CD14-positive monocyte (primary cell): ENCODE measurements around the gene DYRK3. TPM values are rescaled to one million over a fixed set of nuclear protein-coding genes. Genes with fewer than 3 reads are reported as not detected.
A peak's percentile ranks its signal among the peaks of the same experiment; 100 is the strongest.

ENCODE experiments used
- DNase-seq, 3 donors: peaks; one replicate each; pipeline ENCODE4 v3.0.0-alpha.2; 2011 to 2022
- H2AFZ ChIP-seq: 2 replicates; pipeline ENCODE4 v1.6.0; 2012; ENCODE audit warnings: mild to moderate bottlenecking, low read depth, low read length, inconsistent platforms; ENCODE audit not compliant: insufficient read depth, poor library complexity, severe bottlenecking
- H3K27ac ChIP-seq, 2 donors: 1 replicate in 1 of 2; 2 replicates in 1 of 2; pipeline ENCODE4 v1.5.1; 2012 to 2013; ENCODE audit warnings: low read length in 2 of 2, control low read depth in 1 of 2, inconsistent platforms in 1 of 2, low read depth in 1 of 2, mild to moderate bottlenecking in 1 of 2
- H3K27me3 ChIP-seq, 2 donors: one replicate each; pipeline versions ENCODE4 v1.6.0 to v1.6.1; 2011 to 2013; ENCODE audit warnings: low read length in 2 of 2; ENCODE audit not compliant: control insufficient read depth in 2 of 2, insufficient read depth in 2 of 2
- H3K36me3 ChIP-seq, 2 donors: replicated peaks in 1 of 2; 1 replicate in 1 of 2; 2 replicates in 1 of 2; pipeline versions ENCODE4 v1.5.1 to v1.6.1; 2012 to 2013; ENCODE audit warnings: low read length in 2 of 2, control low read depth in 1 of 2, inconsistent platforms in 1 of 2, mild to moderate bottlenecking in 1 of 2; ENCODE audit not compliant: insufficient read depth in 2 of 2, control insufficient read depth in 1 of 2
- H3K4me1 ChIP-seq, 2 donors: 1 replicate in 1 of 2; 2 replicates in 1 of 2; pipeline versions ENCODE4 v1.5.1 to v1.6.1; 2012 to 2013; ENCODE audit warnings: low read length in 2 of 2, control low read depth in 1 of 2, inconsistent platforms in 1 of 2, mild to moderate bottlenecking in 1 of 2, moderate library complexity in 1 of 2; ENCODE audit not compliant: insufficient read depth in 2 of 2, control insufficient read depth in 1 of 2
- H3K4me2 ChIP-seq: replicated peaks from 2 replicates; pipeline ENCODE3; 2012; ENCODE audit warnings: low read length, moderate library complexity, mild to moderate bottlenecking; ENCODE audit not compliant: poor library complexity, severe bottlenecking; ENCODE audit errors: extremely low read depth
- H3K4me3 ChIP-seq, 3 experiments: fragments of 200-600 bp in 1 of 3; sonication (generic) in 1 of 3; replicated peaks in 1 of 3; 1 replicate in 2 of 3; 2 replicates in 1 of 3; pipeline ENCODE4 v1.5.1; 2011 to 2013; ENCODE audit warnings: low read length in 3 of 3, mild to moderate bottlenecking in 3 of 3, control low read depth in 2 of 3, low read depth in 2 of 3, inconsistent platforms in 1 of 3, moderate library complexity in 1 of 3
- H3K79me2 ChIP-seq: 2 replicates; pipeline ENCODE4 v1.6.0; 2012; ENCODE audit warnings: mild to moderate bottlenecking, control low read depth, inconsistent platforms, low read length, moderate library complexity; ENCODE audit not compliant: insufficient read depth
- H3K9ac ChIP-seq: 2 replicates; pipeline ENCODE4 v1.6.0; 2017; ENCODE audit warnings: low read length, mild to moderate bottlenecking; ENCODE audit not compliant: insufficient read depth, poor library complexity, severe bottlenecking
- H3K9me3 ChIP-seq, 2 donors: replicated peaks in 1 of 2; 1 replicate in 1 of 2; 2 replicates in 1 of 2; pipeline versions ENCODE4 v1.5.1 to v1.6.1; 2012 to 2013; ENCODE audit warnings: low read length in 2 of 2, control low read depth in 1 of 2; ENCODE audit not compliant: control insufficient read depth in 1 of 2, insufficient read depth in 1 of 2
- H4K20me1 ChIP-seq: 2 replicates; pipeline ENCODE4 v1.6.0; 2012; ENCODE audit warnings: mild to moderate bottlenecking, low read length, control low read depth, moderate library complexity; ENCODE audit not compliant: insufficient read depth
- H3K27ac Mint-ChIP-seq, 7 donors: one replicate each; pipeline ENCODE4 v1.8.0; 2020; ENCODE audit warnings: mild to moderate bottlenecking in 7 of 7, mixed read lengths in 7 of 7, moderate library complexity in 6 of 7, inconsistent platforms in 2 of 7
- H3K27me3 Mint-ChIP-seq, 3 donors: one replicate each; pipeline ENCODE4 v1.8.0; 2021 to 2022; ENCODE audit warnings: low read depth in 3 of 3, mild to moderate bottlenecking in 3 of 3, mixed read lengths in 3 of 3, moderate library complexity in 3 of 3, inconsistent platforms in 1 of 3
- H3K36me3 Mint-ChIP-seq, 2 donors: one replicate each; pipeline ENCODE4 v1.8.0; 2020; ENCODE audit warnings: mixed read lengths in 2 of 2, inconsistent platforms in 1 of 2, mild to moderate bottlenecking in 1 of 2
- H3K4me1 Mint-ChIP-seq: one replicate; pipeline ENCODE4 v1.8.0; 2020; ENCODE audit warnings: mild to moderate bottlenecking, mixed read lengths
- H3K4me3 Mint-ChIP-seq, 2 donors: one replicate each; pipeline ENCODE4 v1.8.0; 2020; ENCODE audit warnings: mild to moderate bottlenecking in 2 of 2, mixed read lengths in 2 of 2, moderate library complexity in 1 of 2
- H3K9me3 Mint-ChIP-seq, 7 donors: one replicate each; pipeline ENCODE4 v1.8.0; 2020 to 2022; ENCODE audit warnings: mixed read lengths in 7 of 7, mild to moderate bottlenecking in 6 of 7, moderate library complexity in 6 of 7, inconsistent platforms in 2 of 7
- CTCF ChIP-seq: fragments of 200-600 bp; IDR thresholded peaks from one replicate; pipeline ENCODE4 v1.8.0; 2022; ENCODE audit warnings: antibody characterized with exemption, mild to moderate bottlenecking
- WGBS: methylation state at CpG from one replicate; pipeline ENCODE4 v1.1.5; 2013; ENCODE audit warnings: missing lambda C conversion rate; ENCODE audit not compliant: insufficient coverage; 5-methylcytosine and 5-hydroxymethylcytosine counted together
- intact Hi-C, 2 donors: fragments of 100-400 bp; cut with micrococcal nuclease; formaldehyde crosslinking; loops; one replicate each; pipeline versions ENCODE4 v1.15.0 to v1.15.1; 2023
- polyA plus RNA-seq, 3 donors: library from polyadenylated mRNA; depleted of rRNA in 1 of 3; unstranded in 2 of 3; stranded (reverse) in 1 of 3; fragments of 300-500 nt in 2 of 3; fragments of >200 nt in 1 of 3; fragmentation: Illumina TruSeq in 2 of 3; gene quantifications; 1 replicate in 2 of 3; 2 replicates in 1 of 3; pipeline ENCODE4 v1.2.3, GENCODE V29; 2012 to 2021

DYRK3 gene
- polyA plus RNA-seq, 3 donors: 0.13 TPM; not detected in 2

- H3K4me1 Mint-ChIP-seq: peaks cover 34% of the 10 kb centered on the region
Observed at GRCh38 chr1:206666954-206667665, 31.8 kb downstream of the DYRK3 start.

GRCh38 chr1:206668351-206668750 lies 33.0 kb downstream of the DYRK3 start:
- Histone ChIP-seq H3K9me3 (no peaks in the 10 kb centered on the region), H3K27ac (no peak overlapping the region), H3K36me3 (no peaks in the 10 kb centered on the region), H3K4me3 (no peak overlapping the region), H3K4me1 (peaks cover 30 to 32% of the 10 kb centered on the region in 2 donors), H2AFZ (no peak overlapping the region), H4K20me1 (peaks cover 23% of the 10 kb centered on the region), H3K27me3 (peaks cover 2 to 26% of the 10 kb centered on the region in 2 donors), H3K79me2 (no peaks in the 10 kb centered on the region), H3K9ac (no peak overlapping the region), H3K4me2 (no peak overlapping the region)
- peaks cover 0 to 6% (median 0%) of the 10 kb centered on the region in 7 donors for H3K9me3 Mint-ChIP-seq
- 0% methylated on average over 2 of the region's 2 CpGs for WGBS
- no peak for DNase-seq
- intact Hi-C loops: no loop called here
- H3K4me1 Mint-ChIP-seq: peaks cover 24% of the 10 kb centered on the region
- peak overlapping the region in 1 of 7 donors; percentile 4 for H3K27ac Mint-ChIP-seq
- peaks cover 25 to 37% (median 32%) of the 10 kb centered on the region in 3 donors for H3K27me3 Mint-ChIP-seq
- H3K4me3 Mint-ChIP-seq: peak overlapping the region in 1 of 2 donors; percentile 3
- no peaks in the 10 kb centered on the region for H3K36me3 Mint-ChIP-seq
- no peak for TF ChIP-seq CTCF

More at GRCh38 chr1:206666954-206667665, 31.8 kb downstream of the DYRK3 start:
- Histone ChIP-seq H2AFZ (no peak overlapping the region), H3K79me2 (no peaks in the 10 kb centered on the region), H3K9me3 (no peaks in the 10 kb centered on the region), H4K20me1 (peaks cover 17% of the 10 kb centered on the region), H3K27me3 (peaks cover 2 to 26% of the 10 kb centered on the region in 2 donors), H3K4me3 (no peak overlapping the region), H3K9ac (no peak overlapping the region), H3K27ac (no peak overlapping the region), H3K4me1 (peaks cover 27 to 29% of the 10 kb centered on the region in 2 donors), H3K36me3 (no peaks in the 10 kb centered on the region), H3K4me2 (no peak overlapping the region)
- H3K36me3 Mint-ChIP-seq: no peaks in the 10 kb centered on the region
- intact Hi-C loops: no loop called here
- no peak overlapping the region for H3K27ac Mint-ChIP-seq
- peaks cover 32 to 40% (median 38%) of the 10 kb centered on the region in 3 donors for H3K27me3 Mint-ChIP-seq
- H3K9me3 Mint-ChIP-seq: peaks cover 0 to 6% (median 0%) of the 10 kb centered on the region in 7 donors
- 81% methylated on average over 4 of the region's 5 CpGs for WGBS
- TF ChIP-seq CTCF: no peak
- peak overlapping the region in 1 of 2 donors; percentile 54 for H3K4me3 Mint-ChIP-seq
- no peak for DNase-seq
